NCI-H446 treated with DMSO at 0.1 percent for 48 hours (cell line): ENCODE measurements around the gene CD209.

ENCODE experiments used
- DNase-seq: peaks from one replicate; lab custom pipeline; 2025; lab: John Stamatoyannopoulos, UW

CD209 gene

GRCh38 chr19:7705387-7706187 is 41.7 kb downstream of the CD209 start:
- no peak for DNase-seq

GRCh38 chr19:7704280-7705060 is 42.9 kb downstream of the CD209 start:
- no peak for DNase-seq

DNA sequence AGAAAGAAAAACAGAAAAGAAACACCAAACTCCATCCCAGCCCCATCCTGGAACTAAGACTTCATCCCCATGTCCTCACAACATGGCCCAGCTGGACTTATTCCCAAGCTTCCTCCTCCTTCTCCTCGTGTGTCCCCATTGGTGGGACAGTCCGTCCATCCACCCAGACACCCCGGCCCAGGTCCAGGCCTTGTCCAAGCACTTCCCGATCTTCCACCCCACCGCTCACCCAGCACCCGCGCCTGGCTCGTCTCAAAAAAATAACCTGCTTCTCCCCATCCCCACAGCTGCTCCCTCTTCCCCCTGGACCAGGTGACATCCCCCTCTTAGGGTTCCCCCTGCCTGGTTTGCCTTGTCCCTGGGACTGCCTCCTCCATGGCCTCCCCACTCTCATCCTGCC is 44.0 kb downstream of the CD209 start:
- no peak for DNase-seq

DNA sequence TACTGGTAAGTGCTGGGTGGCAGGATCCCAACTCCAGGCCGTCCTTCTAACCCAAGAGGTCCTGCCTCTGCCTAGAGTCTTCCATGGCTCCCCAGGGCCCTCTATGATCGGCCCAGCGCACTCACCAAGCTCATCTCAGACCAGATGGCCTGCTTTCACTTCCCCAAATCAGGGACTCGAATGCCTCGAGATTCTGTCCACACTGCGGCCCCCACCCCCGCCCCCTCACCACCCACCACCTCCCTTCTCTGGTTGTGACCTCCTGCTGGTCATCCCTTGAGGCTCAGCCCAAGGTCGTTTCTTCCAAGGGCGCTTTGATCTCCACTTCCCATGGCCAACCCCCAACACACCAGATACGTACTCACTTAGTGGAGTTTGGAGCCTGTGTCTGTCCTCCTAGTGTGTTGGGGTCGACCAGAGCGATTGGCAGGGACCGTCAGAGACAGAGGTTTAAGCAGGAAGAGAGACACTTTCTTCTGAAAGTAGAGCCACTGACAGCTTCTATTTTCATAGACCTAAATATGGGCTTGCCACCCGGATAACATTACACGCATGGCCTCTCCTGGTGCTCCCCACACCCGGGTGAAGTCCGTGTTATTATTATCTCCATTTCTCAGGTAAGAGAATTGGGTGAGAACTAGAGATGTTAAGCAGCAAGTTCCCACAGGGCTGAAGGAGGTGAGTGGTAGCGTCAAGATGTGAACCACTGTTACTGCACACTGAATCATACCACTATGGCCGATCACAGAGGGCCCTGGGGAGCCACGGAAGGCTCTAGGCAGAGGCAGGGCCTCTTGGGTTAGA is 45.5 kb downstream of the CD209 start, which contains the start of gene FCER2:
TSS of gene FCER2 (minus strand) at position 478 of the 804 bp plus-strand sequence. CDS start 2,371 bp downstream, outside the sequence.
- DNase-seq, result no peak

- no peak for DNase-seq
Observed at GRCh38 chr19:7701049-7701653, 46.2 kb downstream of the CD209 start.

- no peak for DNase-seq
Observed at GRCh38 chr19:7699417-7700401, 47.6 kb downstream of the CD209 start.

- no peak for DNase-seq
Observed at GRCh38 chr19:7699003-7699402, 48.3 kb downstream of the CD209 start.

- DNase-seq, result no peak
Observed at GRCh38 chr19:7698583-7698982, 48.8 kb downstream of the CD209 start.

DNA sequence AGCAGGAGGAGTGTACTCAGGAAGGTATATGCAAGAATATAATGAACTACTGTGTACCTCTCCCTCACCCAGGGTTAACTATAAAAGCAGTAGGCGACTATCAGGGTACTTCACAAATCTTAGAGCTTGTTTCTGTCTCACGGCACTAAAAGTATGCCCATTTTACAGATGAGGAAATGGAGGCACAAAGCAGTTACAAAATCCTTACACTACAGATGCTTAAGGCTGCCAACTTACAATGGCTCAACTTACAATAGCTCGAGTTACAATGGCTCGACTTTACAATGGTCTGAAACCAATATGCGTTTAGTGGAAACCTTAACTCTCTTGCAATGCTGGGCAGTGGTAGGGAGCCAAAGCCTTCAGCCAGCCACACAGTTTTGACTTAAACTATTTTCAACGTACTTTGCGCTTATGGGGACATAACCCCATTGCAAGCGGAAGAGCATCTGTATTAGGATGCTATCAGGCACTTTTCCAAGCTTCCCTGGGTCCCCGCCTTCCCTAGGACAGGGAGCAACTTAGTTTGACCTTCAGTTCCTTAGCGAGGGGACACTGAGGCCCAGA is 49.5 kb downstream of the CD209 start:
- no peak for DNase-seq

- no peak for DNase-seq
Observed at GRCh38 chr19:7694499-7694898, 52.8 kb downstream of the CD209 start.

DNA sequence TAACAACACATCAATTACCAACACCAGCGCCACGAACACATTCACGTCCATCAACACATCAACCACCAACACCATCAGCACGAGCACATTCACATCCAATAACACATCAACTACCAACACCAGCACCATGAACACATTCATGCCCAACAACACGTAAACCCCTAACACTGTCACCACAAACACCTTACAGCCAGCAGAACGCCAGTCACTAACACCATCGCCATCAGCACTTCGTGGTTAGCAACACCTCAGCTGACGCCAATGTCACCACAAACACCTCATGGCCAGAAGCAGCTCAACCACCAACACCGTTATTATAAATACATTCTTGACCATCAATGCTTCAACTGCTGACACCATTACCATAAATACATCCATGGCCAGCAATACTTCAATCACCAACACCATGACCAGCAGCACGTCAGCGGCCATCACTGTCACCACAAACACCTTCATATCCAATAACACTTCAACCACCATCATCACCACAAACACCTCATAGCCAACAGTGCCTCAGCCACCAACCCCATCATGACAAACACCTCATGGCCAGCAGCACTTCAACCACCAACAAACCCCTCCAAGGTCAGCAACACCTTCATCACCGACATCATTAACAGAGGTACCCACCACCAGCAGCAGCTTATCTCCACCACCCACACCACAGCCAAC is 54.8 kb downstream of the CD209 start:
- DNase-seq, result no peak

GRCh38 chr19:7691497-7691896 is 55.8 kb downstream of the CD209 start:
- DNase-seq, result no peak

DNA sequence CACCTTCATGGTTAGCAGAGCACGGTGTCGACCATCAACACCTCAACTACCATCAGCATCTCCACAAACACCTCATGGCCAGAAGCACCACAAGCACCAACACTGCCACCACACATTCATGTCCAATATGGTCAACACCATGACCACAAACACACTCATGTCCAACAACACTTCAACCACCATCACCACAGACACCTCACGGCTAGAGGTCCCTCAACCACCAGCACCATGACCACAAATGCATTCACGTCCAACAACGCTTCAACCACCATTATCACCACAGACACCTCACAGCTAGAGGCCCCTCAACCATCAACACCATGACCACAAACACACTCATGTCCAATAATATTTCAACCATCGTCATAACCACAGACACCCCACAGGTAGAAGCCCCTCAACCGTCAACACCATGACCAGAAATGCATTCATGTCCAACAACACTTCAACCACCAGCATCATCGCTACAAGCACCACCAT is 56.5 kb downstream of the CD209 start:
- DNase-seq, result no peak
